ENCODE results near the gene GON4L. TPM values are rescaled to one million over a fixed set of nuclear protein-coding genes. Genes with fewer than 3 reads are reported as not detected.

The GON4L gene
- total RNA-seq = 10 to 100 TPM; 29.0 to 68.7 (median 57.2) TPM
- 10 to 100 TPM in 2 of 3 donors, 1 to 10 TPM in 1; 9.3 to 14.5 (median 11.0) TPM for polyA plus RNA-seq
- long read RNA-seq, donor 1, partial matches to known transcripts = 5 of 5 reads
- long read RNA-seq, donor 1, other reads (novel, unspliced or antisense) = 0 of 5 reads
- long read RNA-seq, donor 2, partial matches to known transcripts = 0 of 2 reads
- long read RNA-seq, donor 2, other reads (novel, unspliced or antisense) = 0 of 2 reads
- long read RNA-seq, donor 3 = 0 reads
- long read RNA-seq, donor 4 = 0 reads
- long read RNA-seq, donor 5, partial matches to known transcripts = 0 of 1 reads
- long read RNA-seq, donor 5, other reads (novel, unspliced or antisense) = 0 of 1 reads
- long read RNA-seq, donor 6 = 0 reads
- long read RNA-seq, donor 7, full-length matches to known transcripts = 1 of 1 reads
- long read RNA-seq, donor 7, partial matches to known transcripts = 0 of 1 reads
- long read RNA-seq, donor 7, other reads (novel, unspliced or antisense) = 0 of 1 reads
- long read RNA-seq, donor 8 = 0 reads
- long read RNA-seq, donor 9 = 0 reads
- long read RNA-seq, donor 10, full-length matches to known transcripts = 1 of 1 reads
- long read RNA-seq, donor 10, partial matches to known transcripts = 0 of 1 reads
- long read RNA-seq, donor 10, other reads (novel, unspliced or antisense) = 0 of 1 reads

DNA sequence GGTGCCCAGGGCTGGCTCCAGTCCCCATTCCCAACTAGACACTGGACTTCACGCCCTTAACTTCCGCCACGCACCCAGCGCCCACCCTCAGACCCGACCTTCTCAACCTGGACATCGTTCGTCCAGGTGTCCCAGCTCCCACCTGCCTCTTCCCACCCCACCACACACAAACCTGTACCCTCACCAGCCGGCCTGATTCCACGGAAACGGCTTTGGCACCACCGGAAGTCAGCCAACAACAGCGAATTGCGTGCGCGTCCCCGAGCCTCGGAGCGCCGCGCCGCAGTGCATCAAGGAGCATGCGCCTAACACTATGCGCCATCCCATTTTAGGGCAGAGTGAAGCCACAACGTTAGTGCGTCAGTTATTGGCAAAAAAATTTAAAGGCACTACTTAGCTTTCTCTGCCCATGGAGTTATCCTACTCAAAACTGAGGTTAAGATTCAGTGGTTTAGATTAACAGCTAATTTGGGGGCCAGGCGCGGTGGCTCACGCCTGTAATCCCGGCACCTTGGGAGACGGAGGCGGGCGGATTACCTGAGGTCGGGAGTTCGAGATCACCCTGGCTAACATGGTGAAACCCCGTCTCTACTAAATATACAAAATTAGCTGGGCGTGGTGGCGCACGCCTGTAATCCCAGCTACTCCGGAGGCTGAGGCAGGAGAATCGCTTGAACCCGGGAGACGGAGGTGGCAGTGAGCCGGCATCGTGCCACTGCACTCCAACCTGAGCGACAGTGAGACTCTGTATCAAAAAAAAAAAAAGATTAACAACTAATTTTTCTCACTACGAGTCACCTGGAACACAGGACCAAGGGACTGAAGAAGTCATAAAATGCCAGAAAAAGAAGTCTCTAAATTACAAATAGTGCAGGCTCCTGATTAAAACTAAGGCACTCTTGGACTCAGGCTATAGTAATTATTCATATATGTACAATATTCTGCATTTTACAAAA lies at the start of gene GON4L:
GON4L (minus strand) TSS at position 240 of the 956 bp plus-strand sequence. CDS start 3,434 bp downstream, outside the sequence.
- Histone ChIP-seq H3K4me3 (peak within 1 kb of the TSS; percentile 73 to 82 (median 78)), H3K27me3 (peaks cover 0 to 13% (median 6%) of the 10 kb centered on the region in 3 donors), H3K4me1 (peaks cover 14 to 51% (median 31%) of the 10 kb centered on the region in 4 donors), H3K9me3 (no peaks in the 10 kb centered on the region), H3K27ac (peak within 1 kb of the TSS; percentile 76 to 91 (median 88)), H3K36me3 (peaks cover 13 to 30% (median 28%) of the 10 kb centered on the region in 4 donors)
- intact Hi-C loops (cut with DNase I; ENCODE audit: low total_unique reads) = no loop called here
- TF ChIP-seq POLR2AphosphoS5 (IDR thresholded peaks at IDR 0.05) = peak; percentile 81 to 97 (median 94)
- TF ChIP-seq, protein P1, sequence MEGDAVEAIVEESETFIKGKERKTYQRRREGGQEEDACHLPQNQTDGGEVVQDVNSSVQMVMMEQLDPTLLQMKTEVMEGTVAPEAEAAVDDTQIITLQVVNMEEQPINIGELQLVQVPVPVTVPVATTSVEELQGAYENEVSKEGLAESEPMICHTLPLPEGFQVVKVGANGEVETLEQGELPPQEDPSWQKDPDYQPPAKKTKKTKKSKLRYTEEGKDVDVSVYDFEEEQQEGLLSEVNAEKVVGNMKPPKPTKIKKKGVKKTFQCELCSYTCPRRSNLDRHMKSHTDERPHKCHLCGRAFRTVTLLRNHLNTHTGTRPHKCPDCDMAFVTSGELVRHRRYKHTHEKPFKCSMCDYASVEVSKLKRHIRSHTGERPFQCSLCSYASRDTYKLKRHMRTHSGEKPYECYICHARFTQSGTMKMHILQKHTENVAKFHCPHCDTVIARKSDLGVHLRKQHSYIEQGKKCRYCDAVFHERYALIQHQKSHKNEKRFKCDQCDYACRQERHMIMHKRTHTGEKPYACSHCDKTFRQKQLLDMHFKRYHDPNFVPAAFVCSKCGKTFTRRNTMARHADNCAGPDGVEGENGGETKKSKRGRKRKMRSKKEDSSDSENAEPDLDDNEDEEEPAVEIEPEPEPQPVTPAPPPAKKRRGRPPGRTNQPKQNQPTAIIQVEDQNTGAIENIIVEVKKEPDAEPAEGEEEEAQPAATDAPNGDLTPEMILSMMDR (IDR thresholded peaks at IDR 0.05) = no peak
- peak; percentile 17 for TF ChIP-seq EP300 (IDR thresholded peaks at IDR 0.05)
- peak; percentile 91 to 98 for DNase-seq
- 9 to 13% (median 11%) methylated on average over 44 to 46 of the region's 46 CpGs for WGBS, 5 donors

DNA sequence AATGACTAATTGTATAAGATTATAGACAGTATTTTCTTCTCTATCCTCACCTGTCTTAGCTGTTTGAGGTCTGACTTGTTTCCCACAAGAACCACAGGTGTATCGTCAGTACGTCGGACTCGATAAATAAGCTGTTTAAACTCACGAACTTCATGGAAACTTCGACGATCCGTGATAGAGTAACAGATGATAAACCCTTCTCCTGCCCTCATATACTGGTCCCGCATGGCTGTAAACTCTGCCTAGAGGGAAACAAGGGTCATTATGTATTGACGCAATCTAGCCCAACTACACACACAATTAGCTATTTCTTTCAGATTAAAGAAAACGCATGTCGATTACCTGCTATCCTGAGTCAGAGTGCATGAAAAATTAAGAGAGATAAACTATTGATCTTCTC lies 47.2 kb upstream of the GON4L start:
- no peak overlapping the region for H3K27ac ChIP-seq
- H3K4me3 ChIP-seq = no peak overlapping the region
- DNase-seq = no peak
- 91 to 94% (median 92%) methylated on average over 12 of the region's 12 CpGs for WGBS, 5 donors
- H3K36me3 ChIP-seq = peaks cover 74 to 100% (median 100%) of the 10 kb centered on the region in 4 donors
- TF ChIP-seq POLR2A (IDR thresholded peaks at IDR 0.05) (no peak), POLR2AphosphoS5 (IDR thresholded peaks at IDR 0.05) (no peak), EP300 (IDR thresholded peaks at IDR 0.05) (no peak)
- TF ChIP-seq, protein P1 (IDR thresholded peaks at IDR 0.05) = no peak
- intact Hi-C loops (cut with DNase I; ENCODE audit: low total_unique reads) = no loop called here
- no peaks in the 10 kb centered on the region for H3K9me3 ChIP-seq
- H3K27me3 ChIP-seq = no peaks in the 10 kb centered on the region
- H3K4me1 ChIP-seq = peaks cover under 1 to 14% (median 5%) of the 10 kb centered on the region in 4 donors

GRCh38 chr1:155900161-155900560 lies 43.1 kb upstream of the GON4L start:
- Histone ChIP-seq H3K27ac (no peak overlapping the region), H3K4me3 (no peak overlapping the region), H3K36me3 (peaks cover 72 to 95% (median 93%) of the 10 kb centered on the region in 4 donors), H3K9me3 (no peaks in the 10 kb centered on the region), H3K4me1 (peaks cover 0 to 5% (median 0%) of the 10 kb centered on the region in 4 donors), H3K27me3 (no peaks in the 10 kb centered on the region)
- WGBS, 5 donors = 86 to 94% (median 92%) methylated on average over 4 of the region's 4 CpGs
- no peak for DNase-seq
- intact Hi-C loops (cut with DNase I; ENCODE audit: low total_unique reads) = no loop called here
- TF ChIP-seq POLR2AphosphoS5 (IDR thresholded peaks at IDR 0.05) (no peak), POLR2A (IDR thresholded peaks at IDR 0.05) (no peak)
- TF ChIP-seq, protein P1 (IDR thresholded peaks at IDR 0.05) = no peak

- Histone ChIP-seq H3K9me3 (no peaks in the 10 kb centered on the region), H3K36me3 (peaks cover 68 to 90% (median 88%) of the 10 kb centered on the region in 4 donors), H3K27ac (no peak overlapping the region), H3K27me3 (no peaks in the 10 kb centered on the region), H3K4me1 (peaks cover 0 to 5% (median 0%) of the 10 kb centered on the region in 4 donors), H3K4me3 (no peak overlapping the region)
- intact Hi-C loops (cut with DNase I; ENCODE audit: low total_unique reads) = no loop called here
- no peak for DNase-seq
- WGBS, 5 donors = 94 to 100% (median 96%) methylated on average over 2 of the region's 2 CpGs
- TF ChIP-seq POLR2AphosphoS5 (IDR thresholded peaks at IDR 0.05) (no peak), POLR2A (IDR thresholded peaks at IDR 0.05) (no peak), EP300 (IDR thresholded peaks at IDR 0.05) (no peak)
- TF ChIP-seq, protein P1 (IDR thresholded peaks at IDR 0.05) = no peak
Observed at GRCh38 chr1:155899683-155900082, 42.7 kb upstream of the GON4L start.
